Choroid plexus epithelial cell (primary cell): Measurements from ENCODE around the gene HECW1.

Source experiments
- DNase-seq: peaks from one replicate; pipeline ENCODE4 v3.0.0-alpha.2; 2010; ENCODE audit warnings: low read depth
- H3K4me3 ChIP-seq: 2 replicates; pipeline ENCODE4 v1.5.1; 2011; ENCODE audit warnings: low read depth, mild to moderate bottlenecking, control low read depth, low read length, moderate library complexity
- TF ChIP-seq, protein P1 (sequence below): conservative IDR thresholded peaks from 2 replicates; pipeline ENCODE4 v1.5.1; 2011; ENCODE audit warnings: low read depth, mild to moderate bottlenecking, control low read depth, inconsistent platforms, low read length, moderate library complexity

Gene HECW1

DNA sequence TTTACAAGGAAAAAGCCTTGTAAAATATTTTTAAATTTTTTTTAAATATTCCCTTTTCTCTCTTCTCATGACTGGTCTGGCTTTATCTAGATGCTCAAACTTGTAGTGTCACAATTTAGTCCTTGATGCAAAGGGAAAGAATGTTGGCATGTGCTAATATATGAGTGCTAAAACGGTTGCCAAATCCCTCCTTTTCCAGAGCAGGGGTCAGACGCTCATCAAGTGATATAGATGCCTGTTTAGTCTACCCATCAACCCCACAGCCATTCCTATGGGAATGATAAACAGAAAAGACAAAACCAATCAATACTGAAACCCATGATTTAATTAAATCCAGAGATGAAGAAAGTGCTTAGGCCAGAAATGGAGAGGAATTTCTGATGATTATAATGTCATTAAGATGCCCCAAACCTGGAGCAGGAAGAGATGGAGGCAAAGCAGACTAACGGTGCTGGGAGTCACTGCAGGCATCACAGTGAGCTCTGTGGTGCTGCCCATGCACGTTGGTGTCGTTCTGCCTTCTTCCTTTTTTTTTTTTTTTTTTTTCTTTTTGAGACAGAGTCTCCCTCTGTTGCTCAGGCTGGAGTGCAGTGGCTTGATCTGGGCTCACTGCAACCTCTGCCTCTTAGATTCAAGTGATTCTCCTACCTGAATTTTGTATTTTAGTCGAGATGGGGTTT, 260.4 kb downstream of the HECW1 start:
- H3K4me3 ChIP-seq, result no peak overlapping the region
- TF ChIP-seq, protein P1, sequence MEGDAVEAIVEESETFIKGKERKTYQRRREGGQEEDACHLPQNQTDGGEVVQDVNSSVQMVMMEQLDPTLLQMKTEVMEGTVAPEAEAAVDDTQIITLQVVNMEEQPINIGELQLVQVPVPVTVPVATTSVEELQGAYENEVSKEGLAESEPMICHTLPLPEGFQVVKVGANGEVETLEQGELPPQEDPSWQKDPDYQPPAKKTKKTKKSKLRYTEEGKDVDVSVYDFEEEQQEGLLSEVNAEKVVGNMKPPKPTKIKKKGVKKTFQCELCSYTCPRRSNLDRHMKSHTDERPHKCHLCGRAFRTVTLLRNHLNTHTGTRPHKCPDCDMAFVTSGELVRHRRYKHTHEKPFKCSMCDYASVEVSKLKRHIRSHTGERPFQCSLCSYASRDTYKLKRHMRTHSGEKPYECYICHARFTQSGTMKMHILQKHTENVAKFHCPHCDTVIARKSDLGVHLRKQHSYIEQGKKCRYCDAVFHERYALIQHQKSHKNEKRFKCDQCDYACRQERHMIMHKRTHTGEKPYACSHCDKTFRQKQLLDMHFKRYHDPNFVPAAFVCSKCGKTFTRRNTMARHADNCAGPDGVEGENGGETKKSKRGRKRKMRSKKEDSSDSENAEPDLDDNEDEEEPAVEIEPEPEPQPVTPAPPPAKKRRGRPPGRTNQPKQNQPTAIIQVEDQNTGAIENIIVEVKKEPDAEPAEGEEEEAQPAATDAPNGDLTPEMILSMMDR, result no peak
- DNase-seq, result peak; percentile 5

DNA sequence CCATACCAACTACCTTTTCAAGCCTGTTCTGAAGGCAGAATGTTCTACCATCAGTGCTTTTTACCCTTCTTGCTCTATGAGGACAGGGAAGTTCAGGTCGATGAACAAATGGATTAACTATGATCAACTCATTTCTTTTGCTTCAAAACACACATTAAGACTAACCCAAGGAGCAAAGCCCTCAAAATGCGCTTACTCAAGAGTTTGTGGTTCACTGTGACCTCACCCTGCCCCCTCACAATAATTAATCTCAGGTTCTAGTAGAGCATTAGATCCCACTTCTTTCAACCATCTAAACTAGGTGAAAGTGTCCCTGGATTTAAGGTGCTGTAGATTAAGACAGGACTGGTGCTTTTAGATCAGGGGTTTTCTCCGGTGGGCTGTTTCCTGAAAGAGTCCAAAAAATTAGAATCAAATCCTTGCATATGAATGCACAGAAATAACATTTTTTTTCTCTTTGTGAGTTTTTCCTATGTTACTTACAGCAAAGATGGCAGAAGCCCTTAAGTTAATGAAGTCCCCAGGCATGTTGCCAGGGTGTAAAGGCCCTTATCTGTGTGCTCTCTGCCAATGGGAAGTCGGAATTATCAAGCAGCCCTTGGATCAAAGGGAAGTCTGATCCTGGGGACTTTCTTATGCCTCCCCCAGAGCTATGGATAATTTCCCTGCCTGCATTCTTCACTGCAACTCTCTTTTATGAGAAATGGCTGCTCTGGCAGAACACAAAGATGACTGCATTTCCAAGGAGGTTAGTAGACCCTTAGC, 264.9 kb downstream of the HECW1 start:
- H3K4me3 ChIP-seq, result no peak overlapping the region
- TF ChIP-seq, protein P1, result no peak
- no peak for DNase-seq

DNA sequence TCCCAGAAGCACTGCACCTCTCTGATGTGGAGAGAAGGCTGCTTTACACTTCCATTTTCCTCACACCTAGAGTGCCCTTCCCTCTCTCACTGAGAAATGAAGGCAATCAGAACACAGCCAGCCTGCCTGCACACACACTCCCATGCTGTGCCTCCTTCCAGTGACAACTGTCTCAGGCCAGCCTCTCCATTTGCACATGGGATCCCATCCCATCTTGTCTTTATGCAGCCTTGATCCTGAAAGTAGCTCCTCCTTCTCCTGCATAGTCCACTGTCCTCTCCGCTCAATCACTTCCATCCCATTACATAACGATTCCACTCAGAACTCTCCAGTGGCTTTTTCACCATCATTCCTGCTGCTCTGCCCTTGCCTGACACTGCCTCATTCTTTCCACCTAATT, 266.8 kb downstream of the HECW1 start:
- H3K4me3 ChIP-seq, result no peak overlapping the region
- TF ChIP-seq, protein P1, result no peak
- DNase-seq, result no peak

DNA sequence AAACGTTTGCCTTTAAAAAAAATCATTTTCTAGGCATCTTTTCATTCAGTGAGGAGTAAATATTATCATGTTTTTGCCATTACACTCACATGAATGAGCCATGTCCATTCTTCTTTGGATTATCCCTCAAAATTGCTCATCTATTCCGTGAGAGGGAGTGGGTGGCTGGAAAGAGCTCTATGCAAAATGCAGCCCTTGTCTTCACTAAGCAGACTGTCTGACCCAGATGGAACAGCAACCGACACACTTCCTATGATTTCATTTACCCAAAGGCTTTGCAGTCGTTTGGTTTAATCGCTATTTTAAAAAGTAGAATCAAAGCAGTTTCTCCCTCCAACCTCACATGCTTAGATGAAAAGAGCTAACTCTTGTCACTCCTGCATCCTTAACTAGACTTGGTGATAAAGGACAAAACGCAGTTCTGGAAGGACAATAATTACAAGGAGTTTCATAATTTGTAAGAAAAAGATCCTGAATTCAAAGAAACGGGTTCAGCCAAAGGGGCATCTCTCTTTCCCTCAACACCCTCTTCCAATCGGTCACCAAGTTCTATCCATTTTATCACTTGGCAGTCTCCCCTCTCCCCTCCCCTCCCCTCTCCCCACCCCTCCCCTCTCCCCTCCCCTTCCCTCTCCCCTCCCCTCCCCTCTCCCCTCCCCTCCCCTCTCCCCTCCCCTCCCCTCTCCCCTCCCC, 272.3 kb downstream of the HECW1 start:
- no peak overlapping the region for H3K4me3 ChIP-seq
- no peak for DNase-seq
- TF ChIP-seq, protein P1, result no peak

DNA sequence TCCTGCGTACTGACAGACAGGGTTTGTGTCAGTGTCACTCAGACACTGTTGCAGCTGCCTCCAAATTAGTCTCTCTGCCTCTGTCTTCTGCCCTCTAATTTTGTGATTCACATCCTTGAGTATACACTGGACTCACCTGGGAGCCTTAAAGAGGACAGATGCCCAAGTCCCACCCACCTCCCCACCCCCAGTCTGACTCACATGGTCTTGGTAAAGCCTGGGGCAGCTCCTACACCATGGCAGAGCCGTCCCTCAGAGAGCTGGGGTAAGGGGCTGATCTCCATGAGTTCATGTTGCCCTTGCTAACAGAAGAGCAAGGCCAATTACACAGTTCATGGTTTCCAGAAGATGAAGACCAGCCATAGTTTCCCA, 272.8 kb downstream of the HECW1 start:
- no peak for DNase-seq
- TF ChIP-seq, protein P1, result no peak
- no peak overlapping the region for H3K4me3 ChIP-seq

DNA sequence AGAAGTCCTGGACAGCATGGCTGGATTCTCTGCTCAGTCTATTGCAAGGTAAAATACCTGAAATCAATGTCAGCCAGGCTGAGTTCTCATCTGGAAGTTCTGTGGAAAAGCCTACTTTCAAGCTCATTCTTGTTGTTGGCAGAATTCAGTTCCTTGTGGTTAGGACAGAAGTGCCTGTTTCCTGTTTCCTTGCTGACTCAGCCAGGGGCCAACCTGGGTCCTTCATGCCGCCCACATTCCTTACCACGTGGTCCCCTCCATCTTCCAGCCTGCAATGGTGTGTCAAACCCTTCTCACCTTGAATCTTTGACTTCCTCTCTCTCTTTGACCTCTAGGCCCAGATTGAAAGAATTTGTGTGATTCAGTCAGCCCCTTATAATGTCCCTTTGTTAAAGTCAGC, 273.4 kb downstream of the HECW1 start:
- DNase-seq, result peak; percentile 19
- no peak overlapping the region for H3K4me3 ChIP-seq
- TF ChIP-seq, protein P1, result no peak
